NCI-H748 (cell line): ENCODE measurements around the gene IGFN1.

ENCODE experiments used
- DNase-seq: peaks from one replicate; lab custom pipeline; 2025; ENCODE audit not compliant: unreplicated experiment; lab: John Stamatoyannopoulos, UW

IGFN1 gene

DNA sequence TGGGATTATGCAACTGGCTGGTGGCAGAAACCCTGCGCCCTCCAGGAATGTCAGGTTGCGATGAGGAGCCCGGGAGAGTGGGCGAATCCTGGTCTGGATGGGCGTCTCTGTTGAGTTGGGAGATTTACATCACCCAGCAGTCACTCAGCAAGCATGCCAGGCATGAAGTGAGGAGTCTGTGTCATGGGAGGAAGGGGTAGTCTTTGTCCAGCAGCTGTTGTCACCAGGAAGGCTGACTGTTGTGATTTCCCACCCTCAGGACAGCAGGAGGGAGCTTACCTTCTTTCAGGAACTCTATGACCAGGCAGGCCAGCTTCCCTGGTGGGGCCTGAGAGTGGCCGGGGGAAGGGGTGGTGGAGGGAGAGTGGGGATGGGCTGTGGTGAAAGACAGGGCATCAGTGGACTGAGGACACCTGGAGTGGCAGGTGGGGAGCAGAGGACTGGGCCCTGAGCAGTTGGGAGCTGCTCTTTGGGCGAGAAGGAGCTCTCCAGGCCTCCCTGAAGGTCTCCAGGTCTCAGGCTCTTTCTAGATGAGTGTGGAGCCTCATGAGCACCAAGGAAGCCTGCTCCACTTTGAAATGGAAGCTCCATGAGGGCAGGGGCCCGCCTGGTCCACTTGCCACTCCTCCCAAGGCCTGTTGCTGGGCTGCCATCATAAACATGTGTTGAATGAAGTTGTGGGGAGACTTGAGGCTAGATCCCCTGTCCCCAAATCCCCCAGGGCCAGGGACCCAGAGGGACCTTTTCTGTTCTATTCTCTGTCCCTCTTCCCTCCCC lies 71.3 kb downstream of the IGFN1 start:
- DNase-seq = no peak

- no peak for DNase-seq
Measured at GRCh38 chr1:201262963-201263608, 72.5 kb downstream of the IGFN1 start.

DNA sequence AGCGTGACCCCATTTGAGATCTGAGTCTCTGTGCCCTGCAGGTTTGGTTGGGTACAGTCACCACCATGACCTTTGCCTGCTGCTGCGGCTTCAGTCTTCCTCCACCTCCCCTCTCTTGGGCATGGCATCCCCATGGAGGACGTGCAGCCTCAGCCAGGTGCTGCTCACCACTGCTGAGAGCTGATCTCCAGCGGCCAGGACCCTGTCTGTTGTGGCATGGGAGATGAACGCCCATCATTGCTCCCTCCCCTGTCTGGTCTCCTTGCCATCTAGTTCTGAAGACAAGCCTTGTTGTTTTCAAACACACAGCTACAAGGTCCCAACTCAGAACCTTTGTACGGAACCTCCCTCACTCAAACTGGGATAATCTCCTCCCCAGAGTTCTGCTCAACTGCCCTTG lies 73.4 kb downstream of the IGFN1 start:
- no peak for DNase-seq

GRCh38 chr1:201264554-201264953 lies 73.9 kb downstream of the IGFN1 start:
- no peak for DNase-seq

GRCh38 chr1:201265756-201266155 lies 75.1 kb downstream of the IGFN1 start:
- no peak for DNase-seq

- DNase-seq = no peak
Measured at GRCh38 chr1:201266276-201266675, 75.7 kb downstream of the IGFN1 start.

GRCh38 chr1:201266774-201267173 lies 76.2 kb downstream of the IGFN1 start:
- no peak for DNase-seq

DNA sequence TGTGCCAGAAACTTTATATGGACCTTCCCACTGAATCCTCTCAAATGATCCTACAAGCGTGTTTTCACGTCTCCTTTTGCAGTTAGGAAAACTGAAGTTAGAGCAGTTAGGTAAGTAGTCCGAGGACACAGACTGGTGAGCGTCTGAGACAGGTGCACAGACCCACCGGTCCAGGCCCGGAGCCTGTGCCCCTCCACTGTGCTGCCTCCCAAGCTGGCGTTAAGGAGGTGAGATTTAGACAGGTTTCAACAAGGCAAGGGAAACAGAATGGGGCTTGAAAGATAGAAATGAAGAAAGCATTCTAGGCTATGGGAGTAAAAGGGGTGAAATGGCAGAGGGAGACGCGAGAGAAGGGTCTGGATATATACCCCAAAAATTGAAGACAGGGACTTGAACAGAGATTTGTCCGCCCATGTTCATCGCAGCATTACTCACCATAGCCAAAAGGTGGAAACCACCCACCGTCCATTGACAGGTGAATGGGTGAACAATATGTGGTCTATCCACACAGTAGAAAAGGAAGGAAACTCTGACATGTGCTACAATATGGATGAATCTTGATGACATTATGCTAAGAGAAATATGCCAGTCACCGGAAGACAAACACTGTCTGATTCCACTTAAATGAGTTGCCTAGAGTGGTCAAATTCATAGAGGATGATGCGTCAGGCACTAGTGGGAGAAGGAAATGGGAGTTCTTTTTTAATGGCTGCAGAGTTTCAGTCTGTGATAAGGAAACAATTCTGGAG lies 77.0 kb downstream of the IGFN1 start:
- DNase-seq = no peak

GRCh38 chr1:201268604-201269151 lies 78.1 kb downstream of the IGFN1 start:
- DNase-seq = no peak

- DNase-seq = no peak
Measured at GRCh38 chr1:201269281-201269680, 78.7 kb downstream of the IGFN1 start.

DNA sequence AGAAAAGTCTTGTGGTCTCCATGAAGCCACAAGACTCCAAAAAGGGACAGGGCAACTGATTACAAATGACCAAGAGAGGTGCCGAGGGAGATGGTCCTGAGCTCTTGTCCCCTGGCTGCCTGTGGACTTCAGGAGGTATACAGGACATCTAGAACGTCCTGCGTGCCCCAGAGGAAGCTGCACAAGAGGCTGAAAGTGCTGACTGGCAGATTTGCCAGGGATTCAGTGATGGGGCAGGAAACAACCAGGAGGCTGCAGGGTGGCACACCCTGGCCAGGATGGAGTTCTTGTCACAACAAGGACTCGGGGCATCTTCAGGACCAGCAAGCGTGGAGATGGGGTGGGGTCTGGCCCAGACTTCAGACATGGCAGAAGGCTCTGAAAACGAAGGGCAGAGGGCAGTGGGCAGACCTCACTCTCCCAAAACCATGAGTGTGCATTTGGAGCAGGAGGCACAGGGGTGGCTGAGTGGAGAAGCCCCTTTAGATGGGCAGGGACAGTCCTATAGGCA lies 79.3 kb downstream of the IGFN1 start:
- DNase-seq = no peak

DNA sequence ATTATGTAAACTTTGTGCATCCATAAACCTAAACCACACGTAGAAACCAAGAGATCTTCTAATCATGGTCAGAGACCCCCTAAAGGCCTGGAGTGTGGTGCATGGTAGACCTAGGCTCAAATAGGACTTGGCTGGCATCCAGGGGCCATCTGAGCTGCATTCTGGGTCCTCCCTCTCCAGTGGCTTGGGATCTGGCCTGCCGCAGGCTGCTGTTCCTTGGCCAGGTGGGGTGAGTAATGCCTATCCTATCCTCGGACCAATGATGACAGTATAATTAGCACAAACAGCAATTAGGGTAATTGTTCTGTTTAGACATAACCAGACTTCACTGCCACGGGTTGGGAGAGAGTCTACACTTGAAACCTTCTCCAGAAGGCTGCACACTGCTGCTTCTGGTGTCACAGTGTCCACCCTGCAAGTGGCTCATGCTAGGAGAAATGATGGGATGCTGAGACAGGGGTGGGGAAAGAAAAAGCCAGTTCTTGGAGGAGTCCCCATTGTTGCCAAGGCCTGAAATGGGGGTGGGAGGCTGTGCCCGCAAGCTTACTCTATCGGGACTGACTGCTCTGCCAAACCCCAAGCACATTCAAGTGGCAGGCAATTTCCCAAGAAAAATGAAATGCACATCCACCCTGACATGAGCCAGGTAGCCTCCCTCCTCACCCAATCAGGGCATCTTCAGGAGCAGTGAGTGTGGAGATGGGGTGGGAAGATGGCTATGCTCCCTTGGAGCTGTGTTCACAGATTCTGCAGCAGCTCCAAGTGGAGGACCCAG lies 80.2 kb downstream of the IGFN1 start:
- peak; percentile 87 for DNase-seq

GRCh38 chr1:201272799-201273198 lies 82.2 kb downstream of the IGFN1 start:
- no peak for DNase-seq

DNA sequence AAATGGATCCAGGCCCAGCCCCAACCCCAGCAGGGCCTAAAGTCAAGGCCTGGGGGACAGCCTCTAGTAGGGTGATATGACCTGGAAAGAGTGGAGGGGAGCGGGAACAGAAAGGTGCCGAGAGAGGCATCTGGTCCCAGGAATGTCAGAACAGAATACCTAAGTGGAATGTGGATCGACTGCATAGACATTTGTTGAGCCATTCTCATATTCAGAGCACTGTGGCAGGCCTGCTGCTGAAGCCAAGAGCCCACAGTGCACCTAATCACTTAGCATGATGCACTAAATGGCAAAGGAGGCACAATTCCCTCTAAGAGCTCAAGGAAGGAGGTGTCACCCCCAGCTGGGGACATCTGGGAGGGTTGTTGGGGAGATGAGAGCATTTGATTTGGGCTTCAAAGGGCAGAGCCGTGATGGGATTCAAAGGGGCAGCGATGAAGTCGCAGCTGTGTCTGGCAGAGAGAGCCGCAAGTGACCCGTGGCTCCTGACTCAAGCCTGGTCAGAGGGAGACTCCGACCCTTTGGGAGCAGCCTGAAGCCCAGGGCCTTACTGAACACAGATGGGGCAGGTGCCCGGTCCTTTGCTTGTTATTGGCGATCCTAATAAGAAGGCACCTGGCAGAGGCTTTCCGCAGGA lies 84.1 kb downstream of the IGFN1 start:
- no peak for DNase-seq

- DNase-seq = peak; percentile 5
Measured at GRCh38 chr1:201275253-201275666, 84.6 kb downstream of the IGFN1 start.

GRCh38 chr1:201276891-201277290 lies 86.3 kb downstream of the IGFN1 start:
- no peak for DNase-seq

DNA sequence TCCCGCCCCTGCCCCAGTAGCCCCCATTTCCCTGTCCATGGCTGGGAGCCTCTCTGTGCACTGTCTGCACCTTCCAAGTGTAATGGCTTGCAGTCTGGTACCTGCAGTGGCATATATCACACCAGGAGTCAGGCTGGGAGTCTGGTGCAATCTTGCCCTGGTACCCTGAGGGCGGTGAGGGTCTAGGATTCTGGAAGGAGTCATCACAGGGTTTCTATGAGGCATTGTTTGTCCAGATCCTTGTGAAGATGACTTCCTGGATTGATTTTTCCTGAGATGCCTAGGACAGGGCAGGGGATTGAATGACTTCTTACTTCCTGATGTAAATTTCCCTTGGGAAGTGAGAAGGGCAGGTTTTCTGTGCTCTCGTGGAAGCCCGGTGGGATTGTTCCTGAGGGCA lies 86.8 kb downstream of the IGFN1 start:
- no peak for DNase-seq
